NCI-H1092 (cell line): Measurements from ENCODE around the gene EMCN.
"Not testable (repeated sequence)": the region's sequence is repeated elsewhere in the genome, so short reads cannot be mapped to it uniquely, and the experiment has no call there.

Source experiments
- DNase-seq: peaks from one replicate; lab custom pipeline; 2025; lab: John Stamatoyannopoulos, UW

Gene EMCN

GRCh38 chr4:100517864-100518341 is at the start of gene EMCN:
TSS of gene EMCN (minus strand) at chr4:100518022. CDS start at chr4:100517914, 108 bp downstream.
- no peak for DNase-seq

- DNase-seq = no peak
Measured at GRCh38 chr4:100566396-100566795, 48.6 kb upstream of the EMCN start.

- DNase-seq = no peak
Measured at GRCh38 chr4:100557306-100557705, 39.5 kb upstream of the EMCN start.

- no peak for DNase-seq
Measured at GRCh38 chr4:100555611-100556337, 38.0 kb upstream of the EMCN start.

- no peak for DNase-seq
Measured at GRCh38 chr4:100548200-100548560, 30.4 kb upstream of the EMCN start.

GRCh38 chr4:100547541-100548199 is 29.8 kb upstream of the EMCN start:
- DNase-seq = no peak

- no peak for DNase-seq
Measured at GRCh38 chr4:100545427-100545826, 27.6 kb upstream of the EMCN start.

- no peak for DNase-seq
Measured at GRCh38 chr4:100540131-100540530, 22.3 kb upstream of the EMCN start.

GRCh38 chr4:100539706-100540105 is 21.9 kb upstream of the EMCN start:
- DNase-seq = no peak

GRCh38 chr4:100533741-100534140 is 15.9 kb upstream of the EMCN start:
- DNase-seq = no peak

GRCh38 chr4:100530161-100530560 is 12.3 kb upstream of the EMCN start:
- not testable (repeated sequence) for DNase-seq

- no peak for DNase-seq
Measured at GRCh38 chr4:100525686-100526085, 7.9 kb upstream of the EMCN start.

- no peak for DNase-seq
Measured at GRCh38 chr4:100519205-100519604, 1.4 kb upstream of the EMCN start.

GRCh38 chr4:100516225-100516624 is 1.6 kb downstream of the EMCN start:
- no peak for DNase-seq

GRCh38 chr4:100511896-100512295 is 5.9 kb downstream of the EMCN start:
- no peak for DNase-seq

- no peak for DNase-seq
Measured at GRCh38 chr4:100510551-100510950, 7.3 kb downstream of the EMCN start.

- DNase-seq = no peak
Measured at GRCh38 chr4:100509386-100509785, 8.4 kb downstream of the EMCN start.

- no peak for DNase-seq
Measured at GRCh38 chr4:100508691-100509090, 9.1 kb downstream of the EMCN start.

GRCh38 chr4:100504086-100504874 is 13.5 kb downstream of the EMCN start:
- no peak for DNase-seq

GRCh38 chr4:100497791-100498190 is 20.0 kb downstream of the EMCN start:
- DNase-seq = no peak

GRCh38 chr4:100495074-100495473 is 22.7 kb downstream of the EMCN start:
- no peak for DNase-seq

GRCh38 chr4:100494166-100494565 is 23.7 kb downstream of the EMCN start:
- no peak for DNase-seq

- DNase-seq = no peak
Measured at GRCh38 chr4:100493756-100494155, 24.1 kb downstream of the EMCN start.
